Activated CD8-positive, alpha-beta memory T cell treated with anti-CD3 and anti-CD28 coated beads, Interleukin-2, amount 50 U/mL, for 48 hours (primary cell): ENCODE data around the gene VTA1.
A peak's percentile ranks its signal among the peaks of the same experiment; 100 is the strongest.
"Not testable (repeated sequence)": the region's sequence is repeated elsewhere in the genome, so short reads cannot be mapped to it uniquely, and the experiment has no call there.

ENCODE experiments used
- DNase-seq: peaks from one replicate; pipeline ENCODE4 v3.0.0-alpha.2; 2020

VTA1 gene

GRCh38 chr6:142146828-142147662, at the start of gene VTA1, which contains the start of gene NMBR:
Gene VTA1 (plus strand): TSS chr6:142147263. CDS start chr6:142147288, 25 bp downstream.
Gene NMBR (minus strand): TSS chr6:142147122. CDS start chr6:142088658, 58,464 bp downstream.
- DNase-seq: peak; percentile 93

- not testable (repeated sequence) for DNase-seq
These were observed 42.2 kb upstream of the VTA1 start for GRCh38 chr6:142104820-142105219.

GRCh38 chr6:142110820-142111219, 36.2 kb upstream of the VTA1 start:
- not testable (repeated sequence) for DNase-seq

- peak; percentile 83 for DNase-seq
These were observed 34.5 kb upstream of the VTA1 start for GRCh38 chr6:142112451-142113061.

GRCh38 chr6:142117366-142117765, 29.7 kb upstream of the VTA1 start:
- no peak for DNase-seq

- no peak for DNase-seq
These were observed 28.7 kb upstream of the VTA1 start for GRCh38 chr6:142118328-142118727.

GRCh38 chr6:142118925-142119324, 28.1 kb upstream of the VTA1 start:
- DNase-seq: no peak

GRCh38 chr6:142121342-142121741, 25.7 kb upstream of the VTA1 start:
- no peak for DNase-seq

GRCh38 chr6:142130814-142131213, 16.2 kb upstream of the VTA1 start:
- DNase-seq: no peak

GRCh38 chr6:142132625-142133024, 14.4 kb upstream of the VTA1 start, which contains the start of gene GJE1:
Gene GJE1 (plus strand): TSS chr6:142132925. CDS start chr6:142133159, 234 bp downstream.
- no peak for DNase-seq

GRCh38 chr6:142138876-142139275, 8.2 kb upstream of the VTA1 start:
- no peak for DNase-seq

GRCh38 chr6:142141531-142141930, 5.5 kb upstream of the VTA1 start:
- DNase-seq: not testable (repeated sequence)

- DNase-seq: no peak
These were observed 5.7 kb downstream of the VTA1 start for GRCh38 chr6:142152746-142153145.

- no peak for DNase-seq
These were observed 6.1 kb downstream of the VTA1 start for GRCh38 chr6:142153196-142153595.

GRCh38 chr6:142154336-142154735, 7.3 kb downstream of the VTA1 start:
- no peak for DNase-seq

- no peak for DNase-seq
These were observed 8.0 kb downstream of the VTA1 start for GRCh38 chr6:142155091-142155490.

- DNase-seq: no peak
These were observed 9.1 kb downstream of the VTA1 start for GRCh38 chr6:142155895-142156757.

- DNase-seq: not testable (repeated sequence)
These were observed 9.7 kb downstream of the VTA1 start for GRCh38 chr6:142156758-142157068.

- DNase-seq: no peak
These were observed 15.7 kb downstream of the VTA1 start for GRCh38 chr6:142162780-142163179.

- no peak for DNase-seq
These were observed 18.2 kb downstream of the VTA1 start for GRCh38 chr6:142165227-142165626.

GRCh38 chr6:142167071-142167470, 20.0 kb downstream of the VTA1 start:
- DNase-seq: no peak

GRCh38 chr6:142167486-142167885, 20.4 kb downstream of the VTA1 start:
- DNase-seq: no peak

- DNase-seq: no peak
These were observed 24.3 kb downstream of the VTA1 start for GRCh38 chr6:142171351-142171750.
